Endothelial cell of umbilical vein (primary cell): Measurements from ENCODE around the gene SKI. TPM values are rescaled to one million over a fixed set of nuclear protein-coding genes. Genes with fewer than 3 reads are reported as not detected.
A peak's percentile ranks its signal among the peaks of the same experiment; 100 is the strongest.

Experiments
- BruUV-seq: library from RNA; stranded (reverse); fragments of 400-500 nt; replicated peaks from 2 replicates; lab custom pipeline; 2021; lab: Mats Ljungman, UMichigan
- CTCF ChIA-PET: fragments of 300-600, 350-600 bp; sonication (Branson Sonifier 250); formaldehyde crosslinking; loops from one replicate; lab custom pipeline; 2021; ENCODE audit warnings: antibody characterized with exemption, inconsistent platforms; lab: Charles Lee
- POLR2A ChIA-PET: fragments of 300-600, 350-600 bp; sonication (Branson Sonifier 250); formaldehyde crosslinking; loops from one replicate; lab custom pipeline; 2021; ENCODE audit warnings: antibody characterized with exemption, inconsistent platforms; lab: Charles Lee
- DNase-seq: peaks from one replicate; pipeline ENCODE4 v3.0.0-alpha.2; 2011; ENCODE audit warnings: low read depth, low spot score
- FAIRE-seq: peaks from 2 replicates; lab custom pipeline; 2011; peaks lifted over from hg19 to GRCh38; lab: Jason Lieb, UNC
- H2AFZ ChIP-seq: 2 replicates; pipeline ENCODE4 v1.6.0; 2012; ENCODE audit warnings: low read depth, low read length, control low read depth, inconsistent platforms
- H3K27ac ChIP-seq: 2 replicates; pipeline ENCODE4 v1.5.1; 2011; ENCODE audit warnings: low read depth, mild to moderate bottlenecking, control low read depth, low read length, moderate library complexity; ENCODE audit not compliant: insufficient read depth
- H3K27me3 ChIP-seq, 2 experiments: 2 replicates each; pipeline versions ENCODE4 v1.6.0 to v1.6.1; 2011; ENCODE audit warnings: low read length in 2 of 2, mixed read lengths in 1 of 2; ENCODE audit not compliant: control insufficient read depth in 2 of 2, insufficient read depth in 2 of 2
- H3K36me3 ChIP-seq, 2 experiments: 2 replicates in 1 of 2; 3 replicates in 1 of 2; pipeline ENCODE4 v1.5.1; 2011; ENCODE audit warnings: low read length in 2 of 2, mild to moderate bottlenecking in 1 of 2, moderate library complexity in 1 of 2; ENCODE audit not compliant: control insufficient read depth in 2 of 2, insufficient read depth in 2 of 2; ENCODE audit errors: extremely low read depth in 1 of 2
- H3K4me1 ChIP-seq: 3 replicates; pipeline ENCODE4 v1.5.1; 2011; ENCODE audit warnings: mild to moderate bottlenecking, low read length; ENCODE audit not compliant: control insufficient read depth, insufficient read depth; ENCODE audit errors: extremely low read depth
- H3K4me2 ChIP-seq: 2 replicates; pipeline ENCODE4 v1.6.1; 2011; ENCODE audit warnings: low read length, control low read depth, mixed read lengths; ENCODE audit not compliant: insufficient read depth
- H3K4me3 ChIP-seq, 3 experiments: fragments of 200-600 bp in 1 of 3; sonication (generic), shearing (Covaris generic) in 1 of 3; replicated peaks in 1 of 3; 2 replicates each; pipeline ENCODE4 v1.5.1; 2011 to 2016; ENCODE audit warnings: control low read depth in 3 of 3, low read length in 3 of 3, mild to moderate bottlenecking in 2 of 3, inconsistent platforms in 1 of 3, low read depth in 1 of 3, moderate library complexity in 1 of 3; ENCODE audit not compliant: insufficient read depth in 1 of 3
- H3K79me2 ChIP-seq: 2 replicates; pipeline ENCODE4 v1.6.0; 2012; ENCODE audit warnings: low read length, inconsistent platforms; ENCODE audit not compliant: control insufficient read depth, insufficient read depth
- H3K9ac ChIP-seq: replicated peaks from 2 replicates; pipeline ENCODE3; 2011; ENCODE audit warnings: low read length, control low read depth; ENCODE audit not compliant: insufficient read depth; ENCODE audit errors: extremely low read depth
- H3K9me1 ChIP-seq: replicated peaks from 3 replicates; pipeline ENCODE4 v1.6.0; 2011; ENCODE audit warnings: mild to moderate bottlenecking, low read length; ENCODE audit not compliant: control insufficient read depth, insufficient read depth; ENCODE audit errors: extremely low read depth
- H3K9me3 ChIP-seq: replicated peaks from 2 replicates; pipeline ENCODE4 v1.5.1; 2012; ENCODE audit warnings: low read length, inconsistent platforms; ENCODE audit not compliant: control insufficient read depth, insufficient read depth
- H4K20me1 ChIP-seq: replicated peaks from 2 replicates; pipeline ENCODE3; 2011; ENCODE audit warnings: mild to moderate bottlenecking, low read length; ENCODE audit not compliant: control insufficient read depth, insufficient read depth; ENCODE audit errors: extremely low read depth
- CTCF ChIP-seq, 2 donors: IDR thresholded peaks; 1 replicate in 1 of 2; 2 replicates in 1 of 2; pipeline ENCODE4 v1.5.1; 2011; ENCODE audit warnings: low read length in 2 of 2, mild to moderate bottlenecking in 2 of 2, moderate library complexity in 2 of 2, control low read depth in 1 of 2, inconsistent platforms in 1 of 2, low read depth in 1 of 2; ENCODE audit not compliant: insufficient read depth in 1 of 2; ENCODE audit errors: extremely low read depth in 1 of 2
- FOS ChIP-seq: IDR thresholded peaks from 2 replicates; pipeline ENCODE4 v1.6.1; 2011; ENCODE audit warnings: mild to moderate bottlenecking, low read length, moderate library complexity, borderline replicate concordance; ENCODE audit not compliant: insufficient read depth
- MYC ChIP-seq: IDR thresholded peaks from one replicate; pipeline ENCODE4 v1.6.1; 2011; ENCODE audit warnings: mild to moderate bottlenecking, low read depth, low read length
- POLR2A ChIP-seq: IDR thresholded peaks from 2 replicates; pipeline ENCODE4 v1.6.1; 2012; ENCODE audit warnings: low read depth, mild to moderate bottlenecking, control low read depth, low read length
- dilution Hi-C: fragments of 300-500 bp; cut with MboI; formaldehyde crosslinking; loops from one replicate; pipeline ENCODE4 v1.15.0; 2019; ENCODE audit warnings: low sequenced_read_pairs; ENCODE audit not compliant: extremely low pct_ligation_motif_present
- intact Hi-C: fragments of 100-400 bp; cut with micrococcal nuclease; formaldehyde crosslinking; loops from one replicate; pipeline ENCODE4 v1.10.0; 2022
- polyA plus RNA-seq, 4 experiments: library from polyadenylated mRNA; depleted of rRNA in 3 of 4; stranded (reverse) in 3 of 4; unstranded in 1 of 4; fragments of >200 nt; gene quantifications; 2 replicates each; pipeline versions ENCODE4 v1.2.1 to v1.2.3, GENCODE V29; 2011 to 2012; ENCODE audit warnings: missing spikeins in 1 of 4
- total RNA-seq: library from RNA; stranded (reverse); gene quantifications from 2 replicates; pipeline ENCODE4 v1.2.3, GENCODE V29; 2021

The SKI gene
- total and polyA plus RNA-seq, 2 donors (not counting 3 experiments of a cell fraction or from before 2014, with no cell fraction given) = 11.6 to 80.3 TPM

- Histone ChIP-seq H3K4me2 (peak overlapping the region; percentile 61), H2AFZ (peak overlapping the region; percentile 59), H4K20me1 (no peaks in the 10 kb centered on the region), H3K27me3 (no peaks in the 10 kb centered on the region), H3K9ac (peak overlapping the region; percentile 99), H3K9me1 (no peaks in the 10 kb centered on the region), H3K36me3 (no peaks in the 10 kb centered on the region), H3K9me3 (no peaks in the 10 kb centered on the region), H3K4me1 (peaks cover 11% of the 10 kb centered on the region), H3K27ac (peak overlapping the region; percentile 98), H3K79me2 (peaks cover 34% of the 10 kb centered on the region), H3K4me3 (peak overlapping the region in 2 of 3 experiments; percentile 63 to 95)
- dilution Hi-C loops (no loop called here), intact Hi-C loops (loop anchor here (1.0 kb wide), 3 partner anchors 14 to 31 kb away; no protein-coding TSS in a partner anchor)
- ChIA-PET POLR2A (interaction anchor here (0.7 to 1.5 kb wide), 4 partner anchors 28 to 165 kb away, joined by 3 to 5 read pairs (median 3); partner anchors contain the start of genes MORN1 and RER1), CTCF (interaction anchor here (2.2 kb wide), 1 partner anchor 155 kb away, joined by 10 read pairs; no protein-coding TSS in a partner anchor)
- FAIRE-seq (no peak), DNase-seq (no peak)
- TF ChIP-seq POLR2A (peak; percentile 31), CTCF (IDR thresholded peaks at IDR 0.05; ENCODE audit: extremely low read depth in 1 of 2, insufficient read depth in 1 of 2, low read depth in 1 of 2, low read length in 2 of 2) (no peak), MYC (no peak), FOS (no peak)
- BruUV-seq = no TSS peak
Observed at GRCh38 chr1:2226525-2227345, 1.4 kb upstream of the SKI start.
